ENCODE data around the gene AGPAT2.
A peak's percentile ranks its signal among the peaks of the same experiment; 100 is the strongest.

Gene AGPAT2

DNA sequence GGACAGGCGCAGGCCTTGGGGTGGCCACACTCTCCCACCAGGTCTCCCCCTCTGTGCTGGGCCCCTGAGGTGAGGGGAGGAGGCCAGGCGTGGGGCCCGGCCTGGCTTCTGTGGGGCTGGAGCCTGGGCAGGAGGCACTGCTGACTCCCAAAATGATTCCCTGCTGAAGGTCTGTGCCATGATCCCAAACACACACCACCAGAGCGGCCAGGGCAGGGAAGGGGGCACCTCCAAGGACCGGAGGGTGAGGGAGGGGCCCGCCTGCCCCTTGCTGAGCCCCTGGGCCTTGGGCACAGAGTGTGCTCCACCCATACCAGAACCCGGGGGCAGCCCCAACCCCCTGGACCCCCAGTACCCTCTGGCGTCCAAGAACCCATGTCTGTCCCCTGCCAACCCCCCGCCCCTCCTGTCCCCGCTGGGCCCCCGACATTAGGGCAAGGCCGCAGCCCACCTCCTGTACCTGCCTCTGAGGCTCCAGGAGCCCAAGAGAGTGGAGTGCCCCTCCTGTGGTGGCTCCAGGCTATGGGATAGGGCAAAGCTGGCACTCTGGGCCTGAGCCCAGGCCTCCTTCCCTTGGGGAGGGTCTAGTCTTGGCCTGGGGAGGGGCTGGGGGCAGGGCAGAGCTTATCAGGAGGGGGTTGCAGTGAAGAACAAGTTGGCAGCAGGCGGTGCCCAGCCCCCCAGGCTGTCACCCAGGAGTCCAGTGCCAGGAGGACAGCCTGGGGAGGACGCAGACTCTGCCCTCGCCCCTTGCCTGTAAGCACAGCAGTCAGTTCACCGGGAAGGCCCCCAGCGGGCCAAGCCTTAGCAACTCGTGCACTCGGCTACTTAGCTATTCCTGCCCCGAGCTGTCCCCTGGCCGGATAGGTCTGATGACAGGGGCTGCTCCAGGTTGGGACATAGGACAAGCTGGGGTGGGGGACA is 27.1 kb downstream of the AGPAT2 start:
- no peak for DNase-seq

DNA sequence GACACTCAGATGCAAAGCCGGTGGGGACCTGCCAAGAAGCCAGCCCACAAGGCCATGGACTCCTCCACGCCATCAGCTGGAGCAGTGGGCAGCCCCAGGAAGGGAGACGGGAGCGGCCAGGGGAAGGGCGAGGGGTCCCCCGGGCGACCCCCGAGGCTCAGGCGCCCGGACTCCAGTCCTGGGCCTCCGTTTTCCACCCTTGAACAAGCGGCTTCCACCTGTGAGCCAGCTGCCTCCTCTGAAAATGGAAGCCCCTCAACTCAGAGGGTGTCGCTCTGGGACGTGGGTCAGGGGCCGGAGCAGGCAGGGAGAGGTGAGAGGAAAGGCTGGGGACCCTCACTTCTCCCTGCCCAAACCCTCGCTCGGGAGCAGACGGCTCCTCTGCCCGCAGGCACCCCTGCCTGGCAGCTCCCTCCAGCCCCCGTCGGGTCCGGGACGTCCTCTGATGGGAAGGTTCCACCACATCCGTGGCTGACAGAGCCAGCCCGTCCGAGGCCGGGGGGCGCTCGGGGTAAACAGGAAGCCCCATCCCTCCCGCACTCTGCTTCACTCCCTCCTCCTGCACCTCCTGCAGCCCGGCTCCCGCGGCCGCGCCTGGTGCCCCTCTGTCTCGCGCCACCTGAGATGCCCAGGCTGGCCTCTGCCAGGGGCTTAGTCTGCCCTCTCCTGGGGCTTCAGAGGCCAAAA is 28.3 kb downstream of the AGPAT2 start:
- DNase-seq: no peak

DNA sequence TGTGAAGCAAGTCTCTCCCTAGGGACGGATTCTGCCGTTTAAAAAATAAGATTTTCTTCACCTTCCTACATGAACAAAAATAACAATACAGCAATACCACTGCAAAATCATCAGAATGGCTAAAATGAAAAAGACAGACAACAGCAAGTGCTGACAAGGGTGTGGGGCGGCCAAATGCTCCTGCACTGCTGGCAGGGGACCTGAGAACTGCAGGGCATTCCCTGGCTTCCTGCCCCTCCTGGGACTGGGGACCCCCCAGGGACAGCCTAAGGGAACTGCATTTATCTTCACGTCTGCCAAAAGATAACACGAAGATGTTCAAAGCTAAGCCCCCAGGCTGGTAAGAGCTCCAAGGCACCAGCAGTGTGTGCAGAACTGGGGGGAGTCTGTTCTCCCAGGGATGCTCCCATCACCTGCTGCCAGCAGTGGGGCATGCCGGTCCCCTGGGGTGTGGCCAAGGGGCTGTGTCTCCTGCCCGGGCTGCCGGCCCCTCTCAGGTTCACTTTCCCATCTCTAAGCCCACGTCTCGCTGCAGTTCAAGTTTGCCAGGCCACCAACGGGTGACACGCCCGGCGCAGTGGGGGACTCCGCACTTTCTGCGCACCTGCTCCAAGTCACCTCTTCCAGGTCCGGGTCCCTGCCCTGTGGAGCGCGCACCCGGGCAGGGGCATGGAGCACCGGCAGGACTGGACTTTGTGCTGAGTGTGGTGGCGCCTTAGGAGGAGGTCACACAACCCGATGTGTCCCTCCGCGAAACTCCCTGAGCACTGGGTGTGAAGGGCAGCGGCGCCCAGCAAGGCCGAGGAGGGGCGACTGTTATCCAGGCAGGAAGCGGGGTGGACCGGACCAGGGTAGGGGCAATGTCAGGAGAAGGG is 29.0 kb downstream of the AGPAT2 start:
- no peak for DNase-seq

- DNase-seq: no peak
Observed at GRCh38 chr9:136656795-136657611, 30.3 kb downstream of the AGPAT2 start.

DNA sequence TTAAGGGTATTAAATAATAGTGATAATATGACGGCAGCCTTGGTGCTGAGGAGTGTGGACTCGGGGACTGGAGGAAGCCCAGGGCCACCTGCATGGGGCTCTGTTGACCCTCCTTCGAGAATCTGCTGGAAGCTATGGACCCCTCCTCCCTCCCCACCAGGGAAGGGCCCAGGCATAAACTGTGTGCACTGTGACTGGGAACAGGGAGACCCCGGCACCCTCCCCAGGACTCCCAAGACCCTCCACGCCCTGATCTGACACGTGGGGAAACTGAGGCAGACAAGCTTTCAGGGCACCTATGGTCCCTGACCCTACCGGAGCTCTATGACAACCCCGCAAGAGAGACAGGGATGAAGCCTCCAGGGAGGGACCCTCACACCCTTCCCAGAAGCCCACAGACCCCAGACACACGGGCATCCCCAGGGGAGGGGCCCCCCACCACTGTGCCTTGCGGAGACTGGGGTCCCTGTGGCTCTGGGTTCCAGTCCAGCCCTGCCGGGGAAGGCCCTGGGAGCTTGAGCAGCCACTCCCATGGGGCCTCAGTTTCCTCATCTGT is 31.0 kb downstream of the AGPAT2 start:
- DNase-seq: no peak

- no peak for DNase-seq
Observed at GRCh38 chr9:136655536-136656182, 31.6 kb downstream of the AGPAT2 start.

GRCh38 chr9:136654820-136655535 is 32.3 kb downstream of the AGPAT2 start:
- no peak for DNase-seq

GRCh38 chr9:136653323-136654079 is 33.8 kb downstream of the AGPAT2 start:
- no peak for DNase-seq

DNA sequence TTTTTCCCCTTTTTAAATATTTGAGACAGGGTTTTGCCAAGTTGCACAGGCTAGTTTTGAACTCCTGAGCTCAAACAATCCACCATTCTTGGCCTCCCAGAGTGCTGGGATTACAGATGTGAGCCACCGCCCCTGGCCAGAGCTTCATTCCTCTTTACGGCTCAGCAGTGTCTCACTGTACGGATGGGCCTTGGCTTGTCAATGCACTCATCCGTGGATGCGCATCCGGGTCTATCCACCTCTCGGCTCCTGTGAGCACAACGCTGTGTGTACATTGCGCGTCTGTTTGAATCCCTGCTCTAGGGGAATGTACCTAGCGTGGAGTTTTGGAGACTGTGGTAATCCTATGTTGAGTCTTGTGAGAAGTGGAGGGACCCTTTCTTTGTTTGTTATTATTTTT is 35.4 kb downstream of the AGPAT2 start:
- DNase-seq: no peak

DNA sequence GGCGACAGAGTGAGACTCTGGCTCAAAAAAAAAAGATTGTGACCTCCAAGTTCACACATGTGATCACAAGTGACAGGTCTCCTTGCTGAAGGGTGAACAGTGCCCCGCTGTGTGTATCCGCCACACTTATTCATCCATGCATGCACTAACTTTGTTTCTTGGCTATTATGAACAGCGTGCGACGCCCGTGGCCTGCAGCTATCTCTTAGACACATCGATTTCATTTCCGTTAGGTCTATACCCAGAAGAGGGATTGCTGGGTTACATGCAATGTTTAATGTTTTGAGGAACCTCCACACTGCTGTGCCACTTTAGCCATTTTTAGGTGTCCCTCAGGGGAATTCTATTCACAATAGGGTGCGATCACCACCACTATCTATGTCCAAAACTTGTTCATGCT is 36.6 kb downstream of the AGPAT2 start:
- DNase-seq: no peak

DNA sequence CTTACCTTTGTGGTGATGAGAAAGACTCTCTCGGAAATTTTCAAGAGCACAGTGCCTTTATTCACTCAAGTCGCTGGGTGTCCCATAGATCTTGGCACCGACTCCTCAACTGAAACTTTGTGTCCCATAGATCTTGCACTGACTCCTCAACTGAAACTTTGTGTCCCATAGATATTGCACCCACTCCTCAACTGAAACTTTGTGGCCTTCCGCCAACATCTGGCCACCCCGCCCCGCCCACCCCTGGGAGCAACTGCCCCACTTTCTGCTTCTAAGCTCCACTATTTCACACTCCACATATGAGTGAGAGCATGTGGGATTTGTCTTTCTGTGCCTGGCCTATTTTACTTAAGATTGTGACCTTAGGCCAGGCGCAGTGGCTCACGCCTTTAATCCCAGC is 37.2 kb downstream of the AGPAT2 start:
- no peak for DNase-seq

GRCh38 chr9:136648751-136649150 is 38.5 kb downstream of the AGPAT2 start:
- no peak for DNase-seq

- DNase-seq: no peak
Observed at GRCh38 chr9:136646827-136647711, 40.2 kb downstream of the AGPAT2 start.

DNA sequence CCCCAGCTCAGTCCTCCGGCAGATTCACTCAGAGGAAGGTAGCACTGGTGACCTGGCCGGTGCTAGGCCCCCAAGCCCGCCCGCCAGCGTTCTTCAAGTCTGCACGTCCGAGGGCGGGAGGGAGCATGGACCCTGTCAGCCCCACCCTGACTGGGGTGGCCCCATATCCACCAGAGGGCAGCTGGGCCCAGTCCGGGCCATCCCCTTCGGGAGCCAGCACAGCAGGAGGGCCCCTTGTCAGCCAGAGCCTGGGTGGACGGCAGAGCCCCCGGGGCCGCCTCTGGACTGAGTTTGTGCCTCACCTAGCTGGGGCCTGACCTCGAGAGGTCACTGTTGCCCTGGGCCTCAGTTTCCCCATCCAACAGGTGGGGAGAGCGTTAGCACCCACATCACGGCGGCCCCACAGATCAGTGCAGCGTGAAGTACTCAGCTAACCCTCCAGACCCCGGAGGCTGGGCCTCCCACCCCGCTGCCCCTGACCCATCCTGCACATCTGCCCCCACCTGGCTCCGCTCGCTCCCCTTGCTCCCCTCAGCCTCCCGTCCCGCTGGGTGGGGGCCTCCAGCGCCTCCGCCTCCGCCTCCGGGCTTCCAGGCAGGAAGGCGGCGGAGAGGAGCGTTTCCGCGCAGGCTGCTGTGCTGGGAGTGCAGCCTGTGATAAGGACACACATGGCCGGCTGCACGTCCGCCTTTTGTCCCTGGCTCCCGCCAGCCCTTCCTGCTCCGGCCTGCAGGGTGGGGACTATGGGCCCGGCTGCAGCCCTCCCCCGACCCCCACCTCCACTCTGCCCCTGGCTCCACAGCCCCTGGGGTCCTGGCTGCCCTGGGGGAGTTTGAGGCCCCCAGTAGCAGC is 41.1 kb downstream of the AGPAT2 start:
- no peak for DNase-seq

GRCh38 chr9:136645352-136645902 is 41.8 kb downstream of the AGPAT2 start:
- DNase-seq: no peak

DNA sequence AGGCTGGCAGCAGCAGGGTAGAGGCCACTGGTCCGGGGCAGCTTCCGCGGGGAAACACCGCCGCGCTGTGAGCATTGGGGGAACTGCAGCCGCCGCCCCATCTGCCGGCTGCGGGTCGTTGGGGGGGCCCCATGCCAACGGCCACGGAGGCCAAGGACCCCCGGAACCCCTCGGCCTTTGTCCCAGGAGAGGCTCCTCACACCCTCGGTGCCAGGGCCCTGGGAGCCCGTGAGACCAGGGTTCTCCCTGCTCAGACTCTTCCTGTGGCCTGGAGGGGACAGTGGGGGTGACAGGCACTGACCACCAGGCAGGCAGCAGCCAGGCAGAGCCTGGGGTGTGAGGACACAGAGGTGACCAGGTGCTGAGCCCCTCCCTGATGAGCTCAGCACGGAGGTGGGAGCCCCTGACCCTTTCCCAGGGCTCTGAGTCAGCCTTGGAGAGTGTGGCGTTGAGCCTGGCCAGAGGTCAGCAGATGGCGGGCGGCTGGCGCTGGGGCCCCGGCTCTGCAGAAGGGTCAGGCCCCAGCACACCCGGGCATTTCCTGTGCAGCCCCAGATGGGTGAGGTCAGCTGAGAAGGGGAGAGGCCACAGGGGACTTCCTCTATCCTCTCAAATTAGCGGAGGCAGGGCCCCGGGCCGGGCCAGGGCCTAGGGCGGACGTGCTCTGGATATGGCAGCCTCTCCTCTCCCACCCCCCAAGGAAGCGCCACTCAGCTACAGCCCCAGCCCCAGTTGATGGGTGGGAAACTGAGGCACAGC is 42.5 kb downstream of the AGPAT2 start:
- peak in 1 of 2 experiments; percentile 72 for DNase-seq

GRCh38 chr9:136644343-136644592 is 43.0 kb downstream of the AGPAT2 start:
- peak in 1 of 2 experiments; percentile 29 for DNase-seq
